ENCODE results near the gene KRTAP10-5. TPM values are rescaled to one million over a fixed set of nuclear protein-coding genes. Genes with fewer than 3 reads are reported as not detected.
A peak's percentile ranks its signal among the peaks of the same experiment; 100 is the strongest.

Gene KRTAP10-5
- total RNA-seq, 1 donor from 2014 or later, result not detected

DNA sequence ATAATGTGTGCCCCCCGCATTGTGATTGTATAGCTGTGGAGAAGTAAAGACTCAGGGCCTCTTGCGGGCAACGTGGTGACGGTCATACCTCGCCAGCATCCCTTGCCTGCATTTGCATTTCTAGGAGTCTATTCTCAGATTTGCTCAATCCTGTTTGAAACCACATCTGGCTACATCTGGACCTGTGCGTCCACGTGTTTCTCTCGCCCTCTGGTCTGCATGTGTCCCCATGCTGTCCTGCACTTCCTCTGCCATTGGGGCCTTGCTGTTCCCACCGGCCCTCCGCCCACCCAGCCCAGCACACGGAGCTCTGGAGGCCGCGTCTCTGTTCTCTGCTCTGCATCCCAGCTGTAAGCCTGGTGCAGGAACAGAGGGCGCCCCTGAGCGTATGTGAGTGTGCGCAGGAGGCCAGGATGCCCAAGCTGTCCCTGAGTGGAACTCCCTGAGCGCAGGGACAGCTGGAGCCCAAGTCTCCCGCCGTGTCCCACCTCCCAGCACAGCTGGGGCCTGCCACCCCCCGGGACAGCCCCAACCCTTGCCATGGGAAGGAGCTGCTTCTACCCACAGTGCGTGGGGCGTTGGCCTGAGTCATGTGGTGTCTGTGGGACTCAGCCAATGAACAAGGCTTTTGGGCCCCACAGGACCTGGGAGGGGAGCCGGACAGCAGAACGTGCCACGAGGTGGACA, 30.7 kb downstream of the KRTAP10-5 start:
- Mint-ChIP-seq H3K9me3 (ENCODE audit: unreplicated experiment) (peaks cover 21% of the 10 kb centered on the region), H3K27me3 (ENCODE audit: unreplicated experiment) (peaks cover 19% of the 10 kb centered on the region), H3K4me3 (ENCODE audit: unreplicated experiment) (peak overlapping the region; percentile 31), H3K4me1 (ENCODE audit: low read depth, unreplicated experiment) (peaks cover 16% of the 10 kb centered on the region), H3K27ac (ENCODE audit: unreplicated experiment) (peak overlapping the region; percentile 52), H3K36me3 (ENCODE audit: unreplicated experiment) (peaks cover 10% of the 10 kb centered on the region)
- TF ChIP-seq, protein P1, sequence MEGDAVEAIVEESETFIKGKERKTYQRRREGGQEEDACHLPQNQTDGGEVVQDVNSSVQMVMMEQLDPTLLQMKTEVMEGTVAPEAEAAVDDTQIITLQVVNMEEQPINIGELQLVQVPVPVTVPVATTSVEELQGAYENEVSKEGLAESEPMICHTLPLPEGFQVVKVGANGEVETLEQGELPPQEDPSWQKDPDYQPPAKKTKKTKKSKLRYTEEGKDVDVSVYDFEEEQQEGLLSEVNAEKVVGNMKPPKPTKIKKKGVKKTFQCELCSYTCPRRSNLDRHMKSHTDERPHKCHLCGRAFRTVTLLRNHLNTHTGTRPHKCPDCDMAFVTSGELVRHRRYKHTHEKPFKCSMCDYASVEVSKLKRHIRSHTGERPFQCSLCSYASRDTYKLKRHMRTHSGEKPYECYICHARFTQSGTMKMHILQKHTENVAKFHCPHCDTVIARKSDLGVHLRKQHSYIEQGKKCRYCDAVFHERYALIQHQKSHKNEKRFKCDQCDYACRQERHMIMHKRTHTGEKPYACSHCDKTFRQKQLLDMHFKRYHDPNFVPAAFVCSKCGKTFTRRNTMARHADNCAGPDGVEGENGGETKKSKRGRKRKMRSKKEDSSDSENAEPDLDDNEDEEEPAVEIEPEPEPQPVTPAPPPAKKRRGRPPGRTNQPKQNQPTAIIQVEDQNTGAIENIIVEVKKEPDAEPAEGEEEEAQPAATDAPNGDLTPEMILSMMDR (IDR thresholded peaks at IDR 0.05; ENCODE audit: partially characterized antibody, unreplicated experiment), result no peak
- DNase-seq, result peak; percentile 61

DNA sequence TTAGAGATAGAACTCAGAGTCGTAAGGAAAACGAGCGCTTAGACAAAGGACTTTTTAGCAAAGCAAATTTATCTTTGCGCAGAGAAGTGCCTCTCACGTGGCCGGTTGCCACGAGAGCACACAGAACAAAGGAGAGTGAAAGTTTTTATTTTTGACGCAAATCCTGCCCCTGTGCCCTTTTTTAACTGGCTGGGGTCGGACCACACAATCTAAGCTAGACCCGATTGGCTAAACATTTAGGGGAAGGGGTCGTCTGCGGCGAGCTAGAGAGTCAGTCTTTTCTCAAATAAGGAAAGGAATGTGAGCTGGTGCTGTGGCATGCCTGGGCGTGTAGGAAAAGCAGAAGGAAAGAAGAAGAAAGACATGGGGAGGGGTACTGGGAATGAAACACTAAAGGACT, 31.5 kb downstream of the KRTAP10-5 start:
- Mint-ChIP-seq H3K27ac (ENCODE audit: unreplicated experiment) (peak overlapping the region; percentile 52), H3K36me3 (ENCODE audit: unreplicated experiment) (peaks cover 10% of the 10 kb centered on the region), H3K9me3 (ENCODE audit: unreplicated experiment) (peaks cover 21% of the 10 kb centered on the region), H3K27me3 (ENCODE audit: unreplicated experiment) (peaks cover 19% of the 10 kb centered on the region), H3K4me3 (ENCODE audit: unreplicated experiment) (peak overlapping the region; percentile 53), H3K4me1 (ENCODE audit: low read depth, unreplicated experiment) (peaks cover 16% of the 10 kb centered on the region)
- no peak for DNase-seq
- TF ChIP-seq, protein P1 (IDR thresholded peaks at IDR 0.05; ENCODE audit: partially characterized antibody, unreplicated experiment), result no peak

GRCh38 chr21:44548381-44548780, 32.0 kb downstream of the KRTAP10-5 start:
- Mint-ChIP-seq H3K27ac (ENCODE audit: unreplicated experiment) (peak overlapping the region; percentile 52), H3K36me3 (ENCODE audit: unreplicated experiment) (peaks cover 10% of the 10 kb centered on the region), H3K9me3 (ENCODE audit: unreplicated experiment) (peaks cover 21% of the 10 kb centered on the region), H3K4me3 (ENCODE audit: unreplicated experiment) (no peak overlapping the region), H3K27me3 (ENCODE audit: unreplicated experiment) (peaks cover 19% of the 10 kb centered on the region), H3K4me1 (ENCODE audit: low read depth, unreplicated experiment) (peaks cover 16% of the 10 kb centered on the region)
- TF ChIP-seq, protein P1 (IDR thresholded peaks at IDR 0.05; ENCODE audit: partially characterized antibody, unreplicated experiment), result no peak
- no peak for DNase-seq

- TF ChIP-seq, protein P1 (IDR thresholded peaks at IDR 0.05; ENCODE audit: partially characterized antibody, unreplicated experiment), result no peak
- Mint-ChIP-seq H3K9me3 (ENCODE audit: unreplicated experiment) (peaks cover 21% of the 10 kb centered on the region), H3K27me3 (ENCODE audit: unreplicated experiment) (peaks cover 19% of the 10 kb centered on the region), H3K4me1 (ENCODE audit: low read depth, unreplicated experiment) (peaks cover 16% of the 10 kb centered on the region), H3K4me3 (ENCODE audit: unreplicated experiment) (no peak overlapping the region), H3K36me3 (ENCODE audit: unreplicated experiment) (peaks cover 10% of the 10 kb centered on the region), H3K27ac (ENCODE audit: unreplicated experiment) (peak overlapping the region; percentile 72)
- DNase-seq, result no peak
Observed at GRCh38 chr21:44547656-44548331, 32.6 kb downstream of the KRTAP10-5 start.

- Mint-ChIP-seq H3K4me3 (ENCODE audit: unreplicated experiment) (no peak overlapping the region), H3K4me1 (ENCODE audit: low read depth, unreplicated experiment) (peaks cover 11% of the 10 kb centered on the region), H3K9me3 (ENCODE audit: unreplicated experiment) (peaks cover 23% of the 10 kb centered on the region), H3K36me3 (ENCODE audit: unreplicated experiment) (peaks cover 15% of the 10 kb centered on the region), H3K27me3 (ENCODE audit: unreplicated experiment) (peaks cover 5% of the 10 kb centered on the region), H3K27ac (ENCODE audit: unreplicated experiment) (no peak overlapping the region)
- DNase-seq, result no peak
- TF ChIP-seq, protein P1 (IDR thresholded peaks at IDR 0.05; ENCODE audit: partially characterized antibody, unreplicated experiment), result no peak
Observed at GRCh38 chr21:44544566-44544965, 35.8 kb downstream of the KRTAP10-5 start.

Measured in glutamatergic neuron (in vitro differentiated cells).